Cerebellar nuclear complex (tissue), 1 donor: ENCODE results near the gene CARNS1.

Experiments
- DNase-seq, 2 experiments: peaks; one replicate each; lab custom pipeline; 2025; lab: John Stamatoyannopoulos, UW

Gene CARNS1

DNA sequence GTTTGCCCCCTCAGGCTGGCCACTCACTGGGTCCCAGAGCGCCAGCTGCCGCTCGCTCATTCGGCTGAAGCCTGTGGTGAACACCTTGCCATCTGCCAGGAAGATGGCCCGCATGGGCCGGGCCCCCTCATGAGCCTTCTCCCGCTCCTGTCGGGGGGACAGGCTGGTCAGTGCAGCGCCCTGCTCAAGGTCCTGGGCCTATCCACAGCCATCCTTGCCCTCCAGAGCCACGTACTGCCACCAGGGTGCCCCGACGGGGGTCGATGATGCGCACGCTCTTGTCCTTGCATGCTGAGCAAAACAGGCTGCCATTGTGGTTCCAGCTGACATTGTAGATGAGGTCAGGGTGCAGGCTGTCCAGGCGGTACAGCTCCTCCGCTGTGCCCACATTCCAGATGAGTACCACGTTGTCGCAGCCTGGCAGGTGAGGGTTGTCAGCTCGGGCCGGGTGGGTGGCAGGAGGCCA, 25.7 kb downstream of the CARNS1 start:
- DNase-seq = no peak

DNA sequence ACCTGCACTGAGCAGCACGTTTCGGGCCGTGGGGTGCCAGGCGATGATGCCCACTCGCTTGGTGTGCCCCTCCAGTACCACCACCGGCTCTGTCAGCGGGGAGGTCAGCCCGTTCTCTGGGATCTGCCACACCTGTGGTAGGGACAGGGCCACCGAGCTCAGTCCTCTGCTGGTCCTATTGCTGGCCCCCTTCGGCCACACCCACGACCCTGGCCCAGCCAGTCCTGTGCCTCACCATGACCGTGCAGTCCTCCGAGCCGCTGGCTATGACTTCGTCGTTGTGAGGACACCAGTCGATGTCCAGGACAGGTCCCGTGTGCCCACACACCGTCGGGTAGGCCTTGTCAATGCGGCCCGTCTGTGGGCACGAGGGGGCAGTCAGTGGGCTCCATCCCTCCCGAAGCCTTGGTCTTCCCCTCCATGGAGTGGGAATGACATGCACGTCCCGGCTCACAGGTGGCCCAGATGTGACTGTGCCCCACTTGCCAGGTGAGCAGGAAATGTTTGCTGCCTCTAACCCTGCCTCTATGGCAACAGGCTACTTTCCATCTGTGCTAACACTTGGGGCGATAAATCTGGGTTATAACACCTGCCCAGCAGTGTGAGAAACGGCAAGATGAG, 26.4 kb downstream of the CARNS1 start:
- no peak for DNase-seq

DNA sequence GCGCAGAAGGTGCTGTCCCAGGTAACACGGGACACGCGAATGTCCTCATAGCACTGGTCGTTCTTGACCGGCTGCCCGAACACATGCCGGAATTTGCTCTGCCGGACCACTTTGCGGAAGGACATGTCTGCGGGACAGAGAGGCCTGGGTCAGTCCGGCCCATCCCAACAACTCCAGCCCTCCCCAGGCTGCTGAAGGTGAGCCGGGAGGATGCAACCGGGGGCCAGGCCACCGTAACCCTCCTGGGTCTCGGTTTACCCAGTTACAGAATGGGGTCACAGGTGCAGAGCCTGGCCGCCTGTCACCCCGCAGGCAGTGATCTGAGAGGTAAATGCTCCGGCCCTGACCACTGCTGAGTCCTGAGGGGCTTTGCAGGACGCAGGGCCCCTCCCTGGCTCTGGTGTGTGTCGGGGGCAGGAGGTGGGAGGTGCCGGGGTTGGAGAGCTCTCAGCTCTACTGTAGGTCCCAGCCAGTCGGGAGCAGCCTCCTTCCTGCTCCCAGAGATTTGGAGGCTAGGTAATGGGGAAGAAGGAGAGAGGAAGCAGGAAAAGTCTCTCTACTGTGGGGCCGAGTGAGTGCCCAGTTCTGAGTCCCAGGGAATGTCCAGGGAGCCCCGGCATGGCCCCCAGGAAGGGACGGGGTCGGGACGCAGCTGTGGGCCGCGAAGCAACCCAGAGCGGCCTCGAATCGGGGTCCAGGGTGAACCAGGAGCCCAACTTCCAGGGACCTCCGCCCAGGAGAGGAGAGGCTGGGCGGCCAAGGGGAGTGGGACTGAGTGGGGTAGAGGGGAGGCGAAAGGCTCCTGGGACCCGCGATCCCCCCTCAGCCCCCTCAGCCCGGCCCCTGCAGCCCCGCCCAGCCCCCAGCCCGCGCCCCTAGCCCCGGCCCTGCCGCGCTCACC, 27.3 kb downstream of the CARNS1 start:
- no peak for DNase-seq

DNA sequence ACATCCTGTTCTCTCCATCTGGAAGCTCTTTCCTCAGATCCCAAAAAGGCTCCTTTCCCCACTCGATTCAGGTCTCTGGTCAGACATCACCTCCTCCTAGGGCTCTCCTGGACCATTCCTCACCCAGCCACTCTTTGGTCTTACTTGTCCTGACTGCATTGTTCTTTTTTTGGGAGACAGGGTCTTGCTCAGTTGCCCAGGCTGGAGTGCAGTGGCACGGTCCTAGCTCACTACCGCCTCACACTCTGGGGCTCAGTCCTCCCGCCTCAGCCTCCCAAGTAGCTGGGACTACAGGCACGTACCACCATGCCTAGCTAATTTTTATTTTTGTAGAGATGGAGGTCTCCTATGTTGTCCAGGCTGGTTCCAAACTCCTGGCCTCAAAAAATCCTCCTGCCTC, 30.0 kb downstream of the CARNS1 start:
- no peak for DNase-seq

DNA sequence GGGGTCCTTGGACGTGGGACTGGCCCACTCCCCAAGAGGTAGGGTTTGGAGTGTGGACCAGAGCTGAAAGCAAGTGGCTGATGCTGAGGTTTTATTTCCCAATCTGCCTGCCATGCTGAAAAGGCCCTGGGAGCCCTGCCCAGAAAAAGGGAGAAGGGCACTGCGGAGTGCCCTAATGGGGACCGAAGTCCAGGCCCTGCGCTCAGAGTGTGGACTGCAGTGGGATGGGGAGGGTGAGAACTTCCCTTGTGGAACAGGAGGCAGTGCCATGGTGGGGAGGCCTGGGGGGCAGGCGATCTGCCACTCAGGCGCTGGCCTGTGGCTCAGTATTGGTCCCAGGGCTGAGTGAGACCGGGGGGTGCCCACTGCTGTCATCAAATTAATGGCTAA, 32.7 kb downstream of the CARNS1 start:
- no peak for DNase-seq

DNA sequence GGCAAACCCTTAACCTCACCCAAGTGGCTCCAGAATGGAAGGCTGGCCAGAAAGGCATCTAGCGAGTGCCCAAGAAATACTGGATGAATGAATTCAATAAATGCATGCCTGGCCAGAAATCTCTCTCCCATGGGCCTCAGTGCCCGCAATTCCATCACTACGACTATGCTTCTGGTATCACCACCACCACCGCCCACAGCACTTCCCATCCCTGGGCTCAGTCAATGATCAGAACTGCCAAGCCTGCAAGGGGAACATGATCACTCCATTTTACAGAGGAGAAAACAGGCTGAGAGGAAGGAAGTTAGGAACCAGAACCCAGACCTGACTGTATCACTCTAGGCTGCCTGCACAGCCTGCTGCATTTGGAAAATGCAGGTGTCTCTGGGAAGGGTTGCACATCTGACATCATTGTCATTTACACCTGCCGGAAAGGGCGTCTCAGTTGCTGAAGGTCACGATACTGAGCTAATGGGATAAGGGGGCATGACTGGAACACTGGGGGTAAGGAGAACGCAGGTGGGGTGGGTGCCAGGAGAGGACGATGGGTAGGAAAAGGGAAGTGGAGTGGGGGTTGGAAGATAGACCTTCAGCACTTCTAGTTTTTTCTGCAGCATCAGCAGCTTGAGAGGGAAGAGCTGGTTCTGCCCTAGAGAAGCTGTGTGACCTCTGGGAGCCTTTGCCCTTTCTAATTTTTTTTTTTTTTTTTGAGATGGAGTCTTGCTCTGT, 33.8 kb downstream of the CARNS1 start:
- DNase-seq = no peak

DNA sequence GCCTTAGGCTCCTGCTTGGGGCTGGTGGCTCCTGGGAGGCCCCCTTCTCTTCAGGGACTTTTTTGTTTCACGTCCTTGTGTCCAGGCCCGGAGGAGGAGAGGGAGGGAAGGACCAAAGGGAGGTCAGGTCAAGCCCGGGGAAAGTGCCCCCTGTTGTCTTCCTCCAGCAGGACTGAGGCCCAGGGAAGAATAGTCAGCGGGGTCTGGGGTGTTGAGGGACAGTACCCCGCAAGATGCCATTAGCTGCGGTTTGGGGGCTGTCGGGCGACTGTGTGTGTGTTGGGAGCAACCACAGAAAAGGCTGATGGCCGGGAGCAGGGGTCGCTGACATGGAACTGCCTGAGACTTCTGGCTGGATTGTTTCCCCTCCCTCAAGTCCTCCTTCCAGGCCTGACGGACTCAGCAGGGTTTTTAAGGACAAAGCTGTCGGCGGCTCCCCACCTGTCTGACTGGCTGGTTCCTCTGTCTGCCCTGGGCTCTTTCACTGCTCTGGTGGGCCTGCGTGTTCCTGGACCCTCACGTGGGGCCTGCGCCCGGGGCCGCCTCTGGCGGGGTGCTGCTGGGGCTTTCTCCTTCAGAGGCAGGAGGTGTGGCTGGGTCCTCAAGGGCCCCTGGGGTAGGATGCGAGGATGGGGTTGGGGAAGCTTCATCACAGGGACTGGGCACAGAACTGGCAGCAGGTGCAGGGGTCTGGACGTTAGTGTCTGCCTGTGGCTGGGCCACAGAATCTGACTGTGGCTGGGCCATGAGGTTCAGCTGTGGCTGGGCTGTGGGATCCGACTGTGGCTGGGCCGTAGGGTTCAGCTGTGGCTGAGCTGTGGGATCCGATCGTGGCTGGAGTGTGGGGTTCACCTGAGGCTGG, 35.5 kb downstream of the CARNS1 start:
- DNase-seq = no peak

DNA sequence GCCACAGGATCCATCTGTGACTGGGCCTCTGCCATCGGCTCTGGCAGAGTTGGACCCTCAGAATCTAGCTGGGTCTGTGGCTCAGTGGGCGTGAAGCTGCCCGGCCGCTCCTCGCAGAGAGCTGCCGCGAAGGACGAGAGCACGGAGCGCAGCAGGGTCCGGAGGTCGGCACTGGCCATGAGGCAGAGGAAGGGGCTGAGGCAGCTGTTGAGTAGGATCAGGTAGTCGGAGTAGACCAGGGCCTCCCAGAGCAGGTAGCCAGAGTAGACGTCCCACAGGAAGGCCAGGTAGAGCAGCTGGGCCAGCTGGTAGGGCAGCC, 36.1 kb downstream of the CARNS1 start:
- DNase-seq = no peak

DNA sequence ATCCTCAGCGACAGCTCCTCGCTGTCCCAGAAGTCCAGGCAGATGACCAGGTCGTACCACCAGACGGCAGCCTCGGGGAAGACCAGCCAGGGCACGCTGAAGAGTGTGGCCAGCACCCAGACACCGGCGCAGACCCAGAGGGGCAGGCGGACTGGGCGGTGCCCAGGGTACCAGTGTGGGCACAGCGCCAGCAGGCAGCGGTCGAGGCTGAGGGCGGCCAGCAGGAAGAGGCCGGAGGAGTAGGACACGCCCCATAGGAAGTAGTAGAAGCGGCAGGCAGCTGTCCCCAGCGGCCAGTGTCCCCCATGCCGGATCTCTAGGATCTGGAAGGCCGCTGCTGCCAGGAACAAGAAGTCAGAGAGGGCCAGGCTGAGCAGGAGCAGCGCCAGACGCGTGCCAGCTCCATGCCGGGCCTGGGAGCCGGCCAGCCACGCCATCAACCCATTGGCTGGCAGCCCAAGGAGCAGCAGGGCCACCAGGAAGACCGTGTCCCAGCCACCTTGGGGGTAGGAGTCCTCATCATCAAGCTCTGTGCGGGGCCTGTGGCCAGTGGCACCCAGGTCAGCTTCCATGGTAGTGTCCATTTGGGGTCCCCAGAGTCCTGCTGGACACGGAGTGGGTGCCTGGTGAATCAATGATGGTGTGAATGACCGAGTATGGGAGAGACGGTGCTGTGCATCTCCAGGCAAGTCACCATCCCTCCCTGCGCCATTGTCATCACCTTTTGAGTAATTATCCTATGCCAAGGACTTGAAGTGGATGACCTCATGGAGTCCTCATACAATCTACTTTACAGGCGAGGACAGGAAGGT, 36.9 kb downstream of the CARNS1 start, which contains the start of gene GPR152:
TSS of gene GPR152 (minus strand) at position 589 of the 812 bp plus-strand sequence. CDS start at position 584, 5 bp downstream.
- no peak for DNase-seq

DNA sequence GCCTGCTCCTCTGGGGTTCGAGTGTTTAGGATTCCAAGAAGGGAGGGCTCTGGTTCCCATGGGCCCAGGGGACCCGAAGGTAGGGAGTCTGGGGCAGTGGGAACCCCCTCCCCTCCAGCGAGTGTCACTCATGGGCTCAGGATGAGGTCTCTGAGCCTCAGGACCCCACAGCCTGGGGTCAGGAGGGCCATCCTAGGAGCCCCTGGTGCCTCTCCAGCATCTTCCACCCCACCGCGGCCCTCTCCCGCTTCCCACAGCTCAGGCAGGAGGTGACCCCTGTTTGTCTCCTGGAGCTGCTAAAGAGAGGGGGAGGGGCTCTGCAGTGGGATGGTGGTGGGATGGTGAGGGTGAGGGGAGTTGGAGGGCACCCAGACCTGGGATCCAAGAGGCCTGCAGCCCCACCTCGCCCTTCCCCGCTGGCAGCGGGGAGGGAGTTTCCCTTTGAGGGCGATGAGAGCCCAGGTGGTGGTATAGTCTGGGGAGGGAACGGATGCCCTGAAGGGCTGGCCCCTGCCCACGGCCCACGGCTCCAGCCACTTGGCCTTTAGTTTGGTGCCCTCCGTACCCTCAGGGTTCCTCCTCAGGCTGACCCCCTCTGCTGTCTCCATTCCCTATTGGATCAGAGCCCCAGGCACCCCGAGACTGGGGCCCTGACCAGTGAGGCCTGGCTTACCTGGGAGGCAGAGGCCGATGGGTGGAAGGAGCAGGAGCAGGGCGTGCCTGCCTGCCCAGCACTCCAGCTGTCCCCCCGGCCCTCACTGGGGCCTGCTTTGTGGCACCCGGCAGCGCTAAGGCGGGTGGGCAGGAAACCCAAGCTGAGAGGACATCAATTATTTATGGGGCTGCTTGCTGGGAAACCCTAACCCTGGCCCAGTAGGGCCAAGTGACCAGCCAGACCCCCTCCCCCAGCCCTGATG, 38.6 kb downstream of the CARNS1 start:
- DNase-seq = no peak

DNA sequence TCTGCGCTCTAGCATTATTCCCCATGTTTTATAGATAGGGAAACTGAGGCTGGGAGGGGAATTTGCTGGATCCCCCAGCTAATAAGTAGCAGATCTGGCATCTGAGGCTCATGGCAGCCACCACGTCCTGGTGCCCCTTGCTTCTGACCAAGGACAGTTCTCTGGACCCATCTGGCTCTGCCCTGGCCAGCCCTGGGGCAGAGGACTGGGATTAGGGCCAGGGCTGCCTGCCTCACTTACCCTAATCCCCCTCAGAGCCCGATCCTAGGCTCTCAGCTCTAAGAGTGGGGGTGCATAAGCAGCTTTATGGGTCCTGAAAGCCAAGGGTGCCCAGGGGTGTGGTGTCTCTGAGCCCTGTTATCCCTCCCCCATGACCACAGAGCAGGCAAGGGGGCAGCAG, 39.6 kb downstream of the CARNS1 start, which contains the start of gene CABP4:
TSS of gene CABP4 (plus strand) at position 301 of the 400 bp plus-strand sequence. CDS start at position 371, 70 bp downstream.
- DNase-seq = no peak

DNA sequence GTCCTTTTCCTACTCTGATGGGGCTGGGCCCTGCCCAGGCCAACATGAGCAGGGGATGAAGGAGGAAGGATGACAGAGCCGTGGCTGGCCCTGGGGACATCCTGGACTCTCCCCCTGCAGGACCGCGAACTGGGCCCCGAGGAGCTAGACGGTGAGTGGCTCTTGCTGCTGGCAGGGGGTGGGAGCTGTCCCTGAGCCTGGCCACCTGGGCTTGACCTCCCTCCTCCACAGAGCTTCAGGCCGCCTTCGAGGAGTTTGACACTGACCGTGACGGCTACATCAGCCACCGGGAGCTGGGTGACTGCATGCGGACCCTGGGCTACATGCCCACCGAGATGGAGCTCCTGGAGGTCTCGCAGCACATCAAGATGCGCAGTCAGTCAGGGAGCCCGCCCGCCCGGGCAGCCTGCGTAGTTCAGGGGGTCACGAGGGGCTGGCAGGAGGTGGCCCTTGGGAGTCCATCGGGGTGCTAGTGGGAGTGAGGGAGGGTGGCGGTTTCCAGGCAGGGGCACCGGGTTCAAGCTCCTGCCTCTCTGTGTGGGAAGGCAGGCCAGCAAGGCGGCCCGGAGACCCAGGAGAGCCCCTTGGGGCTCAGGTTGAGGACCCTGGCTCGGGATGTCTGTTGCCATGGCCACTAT, 40.7 kb downstream of the CARNS1 start:
- DNase-seq = no peak

DNA sequence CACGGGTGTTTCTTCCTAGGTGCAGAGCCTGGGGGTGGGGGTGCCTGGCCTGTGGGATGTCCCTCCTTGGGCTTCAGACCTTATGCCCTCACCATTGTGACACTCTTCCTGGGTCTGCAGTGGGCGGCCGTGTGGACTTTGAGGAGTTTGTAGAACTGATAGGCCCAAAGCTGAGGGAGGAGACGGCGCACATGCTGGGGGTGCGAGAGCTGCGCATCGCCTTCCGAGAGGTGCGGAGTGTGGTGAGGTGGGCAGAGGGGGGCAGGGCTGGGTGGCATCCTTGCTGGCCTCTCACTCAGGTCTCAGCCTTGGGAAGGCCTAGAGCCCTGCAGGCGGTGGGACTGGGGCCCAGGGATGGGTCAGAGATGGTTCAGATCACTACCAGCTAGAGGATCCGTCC, 42.0 kb downstream of the CARNS1 start:
- no peak for DNase-seq

DNA sequence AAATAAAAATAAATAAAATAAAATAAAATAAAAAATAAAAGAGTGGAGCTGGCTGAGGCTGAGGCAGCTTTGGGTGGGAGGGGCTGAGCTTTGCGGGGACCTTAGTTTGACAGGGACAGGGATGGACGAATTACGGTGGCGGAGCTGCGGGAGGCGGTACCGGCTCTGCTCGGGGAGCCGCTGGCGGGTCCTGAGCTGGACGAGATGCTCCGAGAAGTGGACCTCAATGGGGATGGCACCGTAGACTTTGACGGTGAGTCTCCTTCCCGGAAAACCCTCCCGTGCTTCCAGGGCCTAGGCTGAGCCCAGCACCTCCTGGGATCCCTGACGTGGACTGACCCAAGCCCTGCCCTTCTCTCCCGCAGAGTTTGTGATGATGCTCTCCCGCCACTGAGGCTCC, 42.8 kb downstream of the CARNS1 start:
- no peak for DNase-seq

DNA sequence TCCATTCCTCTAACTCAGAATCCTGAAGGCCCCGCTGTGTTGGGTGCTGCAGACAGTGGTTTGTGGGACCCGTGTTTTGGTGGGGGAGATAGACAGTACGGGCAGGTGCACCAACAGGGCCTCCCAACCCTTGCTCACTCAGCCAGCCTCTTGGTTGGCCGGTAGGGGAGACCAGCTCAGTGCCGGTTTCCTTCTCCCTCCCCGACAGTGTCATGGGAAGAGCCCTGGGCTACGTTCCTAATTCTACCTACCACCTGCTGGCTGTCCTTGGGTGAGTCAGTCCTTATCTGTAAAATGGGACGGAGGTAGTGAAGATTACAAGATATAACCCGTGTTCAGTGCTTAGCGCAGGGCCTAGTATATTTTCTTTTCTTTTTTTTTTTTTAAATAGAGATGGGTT, 47.7 kb downstream of the CARNS1 start:
- DNase-seq = no peak

DNA sequence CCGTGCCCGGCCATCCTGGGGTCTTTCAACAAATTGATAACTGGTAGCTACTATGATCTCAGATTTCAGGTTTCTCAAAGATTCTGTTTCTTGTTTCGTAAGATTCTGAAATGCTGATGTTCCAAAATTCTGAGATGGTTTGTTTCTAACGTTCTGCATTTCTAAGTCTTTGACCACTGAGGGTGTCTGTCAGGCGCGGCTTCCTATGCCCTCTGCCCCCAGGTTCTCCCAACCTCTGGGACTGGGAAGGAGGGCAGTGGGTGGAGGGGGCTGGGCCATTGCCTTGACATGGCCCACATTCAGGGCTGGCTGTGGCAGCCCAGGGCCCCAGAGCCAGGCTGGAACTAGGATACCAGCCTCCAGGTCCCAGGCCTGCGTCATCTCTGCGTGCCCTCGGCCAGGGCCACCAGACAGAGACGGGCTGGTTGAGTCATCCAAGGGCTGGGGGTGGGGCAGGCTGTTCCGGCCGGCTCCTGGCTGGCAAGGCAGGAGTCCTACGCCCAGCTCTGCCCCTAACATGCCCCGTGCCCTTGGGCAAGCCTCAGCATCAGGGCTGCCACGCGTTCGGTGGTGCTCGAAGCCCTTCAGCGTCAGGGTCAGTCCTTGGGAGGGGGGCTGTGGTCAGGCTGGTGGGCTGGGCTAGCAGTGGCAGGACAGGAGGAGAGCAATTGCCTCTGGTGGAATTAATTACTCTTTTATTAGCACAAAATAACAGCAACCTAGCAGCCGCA, 48.4 kb downstream of the CARNS1 start:
- no peak for DNase-seq

DNA sequence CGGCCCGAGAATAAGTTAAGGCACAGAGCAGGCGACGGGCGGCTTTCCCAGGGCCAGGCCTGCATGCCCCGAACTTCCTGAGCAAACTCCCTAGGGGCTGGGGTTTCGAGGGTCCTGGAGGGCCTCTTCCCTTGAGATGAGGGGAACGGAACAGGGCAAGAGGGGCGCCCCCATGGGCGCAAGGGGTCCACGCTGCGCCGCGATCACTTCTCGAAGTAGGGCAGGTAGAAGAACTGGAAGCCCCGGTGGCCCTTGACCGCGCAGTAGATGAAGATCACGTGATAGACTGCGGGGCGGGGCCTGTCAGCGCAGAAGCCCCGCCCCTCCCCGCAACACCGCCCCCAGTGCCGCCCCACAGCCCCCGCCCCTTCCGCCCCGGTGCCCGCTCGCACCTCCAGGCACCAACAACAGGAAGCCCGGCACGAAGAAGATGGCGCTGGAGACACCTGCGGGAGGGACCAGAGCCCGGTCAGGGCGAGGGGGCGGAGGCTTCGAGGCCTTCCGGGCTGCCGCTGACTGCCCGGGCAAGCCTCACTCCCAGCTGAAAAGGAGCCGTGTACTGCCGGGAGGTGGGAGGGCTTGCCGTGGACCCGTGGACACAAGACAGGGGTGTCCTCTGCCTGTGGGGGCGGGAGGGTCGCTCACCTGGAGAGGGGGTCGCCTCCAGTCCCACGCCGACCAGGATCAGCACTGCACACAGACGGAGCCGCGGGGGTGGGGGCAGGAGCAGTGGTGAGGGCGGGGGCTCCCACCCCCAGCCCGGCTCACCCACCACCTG, 49.1 kb downstream of the CARNS1 start:
- DNase-seq = peak in 1 of 2 experiments; percentile 61

DNA sequence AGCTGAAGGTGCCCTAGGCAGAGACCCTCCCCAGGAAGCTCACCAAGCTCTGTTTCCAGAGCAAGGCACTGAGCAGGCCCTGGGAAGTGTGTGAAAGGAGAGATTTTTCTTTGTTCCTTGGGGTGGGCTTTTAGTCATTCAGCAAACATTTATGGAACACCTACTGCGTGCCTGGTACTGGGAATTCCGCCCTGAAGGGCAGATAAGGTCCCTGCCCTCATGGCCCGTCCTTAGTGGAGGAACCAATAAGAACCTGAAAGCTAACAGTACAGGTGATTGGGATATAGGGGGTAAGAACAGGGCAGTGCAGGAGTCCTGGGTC, 49.7 kb downstream of the CARNS1 start:
- no peak for DNase-seq
